Uterus (tissue), 2 donors: ENCODE measurements around the gene VPS35.

ENCODE experiments used
- POLR2A ChIP-seq, 2 donors: fragments of 450-650 bp; IDR thresholded peaks; one replicate each; pipeline ENCODE4 v1.6.1; 2016; ENCODE audit warnings: antibody characterized with exemption in 2 of 2, mild to moderate bottlenecking in 1 of 2, moderate library complexity in 1 of 2
- TF ChIP-seq, protein P1 (sequence below), 4 experiments: fragments of 200-600 bp in 2 of 4; fragments of 450-650 bp in 2 of 4; sonication (generic) in 2 of 4; IDR thresholded peaks; one replicate each; pipeline ENCODE4 v1.5.1; 2016 to 2019; ENCODE audit warnings: antibody characterized with exemption in 4 of 4, mild to moderate bottlenecking in 2 of 4, moderate library complexity in 1 of 4

DNA sequence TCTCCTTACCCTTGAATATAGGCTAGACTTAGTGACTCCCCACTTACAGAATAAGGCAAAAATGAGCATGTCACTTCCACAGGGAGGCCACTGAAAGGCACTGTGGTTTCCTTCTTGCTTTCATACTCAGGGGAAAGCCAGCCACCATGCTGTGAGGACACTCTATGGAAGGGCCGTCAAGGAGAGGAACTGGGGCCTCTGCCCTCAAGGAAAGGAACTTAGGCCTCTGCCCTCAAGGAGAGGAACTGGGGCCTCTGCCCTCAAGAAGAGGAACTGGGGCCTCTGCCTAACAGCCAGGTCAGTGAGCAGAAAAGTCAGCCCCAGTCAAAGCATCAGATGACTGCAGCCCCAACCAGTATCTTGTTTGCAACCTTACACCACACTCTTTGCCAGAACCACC lies 30.1 kb downstream of the VPS35 start:
- TF ChIP-seq, protein P1, sequence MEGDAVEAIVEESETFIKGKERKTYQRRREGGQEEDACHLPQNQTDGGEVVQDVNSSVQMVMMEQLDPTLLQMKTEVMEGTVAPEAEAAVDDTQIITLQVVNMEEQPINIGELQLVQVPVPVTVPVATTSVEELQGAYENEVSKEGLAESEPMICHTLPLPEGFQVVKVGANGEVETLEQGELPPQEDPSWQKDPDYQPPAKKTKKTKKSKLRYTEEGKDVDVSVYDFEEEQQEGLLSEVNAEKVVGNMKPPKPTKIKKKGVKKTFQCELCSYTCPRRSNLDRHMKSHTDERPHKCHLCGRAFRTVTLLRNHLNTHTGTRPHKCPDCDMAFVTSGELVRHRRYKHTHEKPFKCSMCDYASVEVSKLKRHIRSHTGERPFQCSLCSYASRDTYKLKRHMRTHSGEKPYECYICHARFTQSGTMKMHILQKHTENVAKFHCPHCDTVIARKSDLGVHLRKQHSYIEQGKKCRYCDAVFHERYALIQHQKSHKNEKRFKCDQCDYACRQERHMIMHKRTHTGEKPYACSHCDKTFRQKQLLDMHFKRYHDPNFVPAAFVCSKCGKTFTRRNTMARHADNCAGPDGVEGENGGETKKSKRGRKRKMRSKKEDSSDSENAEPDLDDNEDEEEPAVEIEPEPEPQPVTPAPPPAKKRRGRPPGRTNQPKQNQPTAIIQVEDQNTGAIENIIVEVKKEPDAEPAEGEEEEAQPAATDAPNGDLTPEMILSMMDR (IDR thresholded peaks at IDR 0.05), result no peak
- no peak for TF ChIP-seq POLR2A (IDR thresholded peaks at IDR 0.05)
